Loucy (cell line): Measurements from ENCODE around the gene HTR2C.
"Not testable (repeated sequence)": the region's sequence is repeated elsewhere in the genome, so short reads cannot be mapped to it uniquely, and the experiment has no call there.

Source experiments
- CTCF ChIP-seq: fragments of 200-600 bp; sonication (generic); conservative IDR thresholded peaks from 2 replicates; pipeline ENCODE4 v1.5.1; 2014; ENCODE audit warnings: mild to moderate bottlenecking, antibody characterized with exemption, low read length
- EZH2phosphoT487 ChIP-seq: fragments of 200-600 bp; IDR thresholded peaks from 2 replicates; pipeline ENCODE4 v1.6.1; 2018; ENCODE audit warnings: antibody characterized with exemption, mild to moderate bottlenecking, moderate library complexity, borderline replicate concordance

GRCh38 chrX:114937090-114937489 is 353.2 kb downstream of the HTR2C start:
- not testable (repeated sequence) for TF ChIP-seq CTCF, EZH2phosphoT487
